ENCODE data around the gene FN3K.

FN3K gene

DNA sequence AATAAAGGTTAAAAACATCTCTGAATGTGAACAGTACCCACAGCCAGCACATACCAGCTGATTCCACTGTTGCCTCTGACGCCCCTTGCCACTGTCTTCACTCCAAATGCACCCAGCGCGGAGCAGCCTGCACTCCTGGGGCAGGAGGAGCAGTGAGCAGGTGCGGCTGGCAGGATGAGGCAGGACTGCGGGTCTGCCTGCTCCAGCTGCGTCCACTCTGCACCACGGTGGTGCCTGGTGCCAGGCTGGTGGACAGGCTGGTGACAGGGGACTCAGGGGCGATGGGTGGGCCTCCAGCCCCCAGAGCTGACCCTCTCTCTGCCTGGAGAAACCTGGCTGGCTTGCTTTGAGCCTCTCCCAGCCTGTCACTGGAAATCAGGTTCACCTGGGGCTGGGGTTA is 46.3 kb upstream of the FN3K start:
- Histone ChIP-seq H3K4me1 (ENCODE audit: insufficient read depth, poor library complexity, severe bottlenecking) (no peaks in the 10 kb centered on the region), H3K27ac (ENCODE audit: poor library complexity, severe bottlenecking) (no peak overlapping the region), H3K9me3 (ENCODE audit: severe bottlenecking) (no peaks in the 10 kb centered on the region), H3K4me3 (ENCODE audit: severe bottlenecking) (no peak overlapping the region), H3K36me3 (ENCODE audit: low read depth) (no peaks in the 10 kb centered on the region), H3K27me3 (ENCODE audit: insufficient read depth, poor library complexity, severe bottlenecking) (no peaks in the 10 kb centered on the region)
- DNase-seq (ENCODE audit: low spot score) = peak; percentile 50
- TF ChIP-seq, protein P1, sequence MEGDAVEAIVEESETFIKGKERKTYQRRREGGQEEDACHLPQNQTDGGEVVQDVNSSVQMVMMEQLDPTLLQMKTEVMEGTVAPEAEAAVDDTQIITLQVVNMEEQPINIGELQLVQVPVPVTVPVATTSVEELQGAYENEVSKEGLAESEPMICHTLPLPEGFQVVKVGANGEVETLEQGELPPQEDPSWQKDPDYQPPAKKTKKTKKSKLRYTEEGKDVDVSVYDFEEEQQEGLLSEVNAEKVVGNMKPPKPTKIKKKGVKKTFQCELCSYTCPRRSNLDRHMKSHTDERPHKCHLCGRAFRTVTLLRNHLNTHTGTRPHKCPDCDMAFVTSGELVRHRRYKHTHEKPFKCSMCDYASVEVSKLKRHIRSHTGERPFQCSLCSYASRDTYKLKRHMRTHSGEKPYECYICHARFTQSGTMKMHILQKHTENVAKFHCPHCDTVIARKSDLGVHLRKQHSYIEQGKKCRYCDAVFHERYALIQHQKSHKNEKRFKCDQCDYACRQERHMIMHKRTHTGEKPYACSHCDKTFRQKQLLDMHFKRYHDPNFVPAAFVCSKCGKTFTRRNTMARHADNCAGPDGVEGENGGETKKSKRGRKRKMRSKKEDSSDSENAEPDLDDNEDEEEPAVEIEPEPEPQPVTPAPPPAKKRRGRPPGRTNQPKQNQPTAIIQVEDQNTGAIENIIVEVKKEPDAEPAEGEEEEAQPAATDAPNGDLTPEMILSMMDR (IDR thresholded peaks at IDR 0.05; ENCODE audit: poor library complexity, severe bottlenecking) = no peak
- ATAC-seq (ENCODE audit: low read depth) = 0 out of 3 replicates have a peak, but pooled peaks have one; percentile 10

GRCh38 chr17:82690786-82691489 is 44.5 kb upstream of the FN3K start:
- Histone ChIP-seq H3K27ac (ENCODE audit: poor library complexity, severe bottlenecking) (no peak overlapping the region), H3K36me3 (ENCODE audit: low read depth) (no peaks in the 10 kb centered on the region), H3K27me3 (ENCODE audit: insufficient read depth, poor library complexity, severe bottlenecking) (no peaks in the 10 kb centered on the region), H3K9me3 (ENCODE audit: severe bottlenecking) (no peaks in the 10 kb centered on the region), H3K4me3 (ENCODE audit: severe bottlenecking) (no peak overlapping the region), H3K4me1 (ENCODE audit: insufficient read depth, poor library complexity, severe bottlenecking) (no peaks in the 10 kb centered on the region)
- peak; percentile 35 for DNase-seq (ENCODE audit: low spot score)
- no peak for ATAC-seq (ENCODE audit: low read depth)
- TF ChIP-seq, protein P1 (IDR thresholded peaks at IDR 0.05; ENCODE audit: poor library complexity, severe bottlenecking) = no peak

- no peak for ATAC-seq (ENCODE audit: low read depth)
These were observed 43.7 kb upstream of the FN3K start for GRCh38 chr17:82691714-82692113.

GRCh38 chr17:82692268-82692667 is 43.1 kb upstream of the FN3K start:
- no peak for DNase-seq (ENCODE audit: low spot score)

More at GRCh38 chr17:82691714-82692113, 43.7 kb upstream of the FN3K start:
- no peak for DNase-seq (ENCODE audit: low spot score)
- no peaks in the 10 kb centered on the region for H3K9me3 ChIP-seq (ENCODE audit: severe bottlenecking)
- no peak overlapping the region for H3K27ac ChIP-seq (ENCODE audit: poor library complexity, severe bottlenecking)
- no peaks in the 10 kb centered on the region for H3K27me3 ChIP-seq (ENCODE audit: insufficient read depth, poor library complexity, severe bottlenecking)
- H3K4me1 ChIP-seq (ENCODE audit: insufficient read depth, poor library complexity, severe bottlenecking) = no peaks in the 10 kb centered on the region
- TF ChIP-seq, protein P1 (IDR thresholded peaks at IDR 0.05; ENCODE audit: poor library complexity, severe bottlenecking) = no peak
- H3K4me3 ChIP-seq (ENCODE audit: severe bottlenecking) = no peak overlapping the region
- H3K36me3 ChIP-seq (ENCODE audit: low read depth) = no peaks in the 10 kb centered on the region

More at GRCh38 chr17:82692268-82692667, 43.1 kb upstream of the FN3K start:
- H3K36me3 ChIP-seq (ENCODE audit: low read depth) = no peaks in the 10 kb centered on the region
- H3K4me3 ChIP-seq (ENCODE audit: severe bottlenecking) = no peak overlapping the region
- H3K27me3 ChIP-seq (ENCODE audit: insufficient read depth, poor library complexity, severe bottlenecking) = no peaks in the 10 kb centered on the region
- ATAC-seq (ENCODE audit: low read depth) = no peak
- TF ChIP-seq, protein P1 (IDR thresholded peaks at IDR 0.05; ENCODE audit: poor library complexity, severe bottlenecking) = no peak
- no peak overlapping the region for H3K27ac ChIP-seq (ENCODE audit: poor library complexity, severe bottlenecking)
- no peaks in the 10 kb centered on the region for H3K9me3 ChIP-seq (ENCODE audit: severe bottlenecking)
- no peaks in the 10 kb centered on the region for H3K4me1 ChIP-seq (ENCODE audit: insufficient read depth, poor library complexity, severe bottlenecking)

Data from RWPE2 (cell line).